Stimulated activated CD4-positive, alpha-beta T cell treated with anti-CD3 and anti-CD28 coated beads, Interleukin-12 subunit alpha, Interleukin-12 subunit beta, amount 100 ng/mL, for 24 hours (primary cell): ENCODE results near the gene ECI1.

ENCODE experiments used
- DNase-seq, 2 experiments: peaks; one replicate each; pipeline ENCODE4 v3.0.0-alpha.2; 2020; ENCODE audit warnings: low read depth in 2 of 2

Gene ECI1

GRCh38 chr16:2195322-2196161 lies 55.8 kb downstream of the ECI1 start:
- no peak for DNase-seq

- no peak for DNase-seq
Measured at GRCh38 chr16:2194852-2195321, 56.5 kb downstream of the ECI1 start.

GRCh38 chr16:2194166-2194834 lies 57.1 kb downstream of the ECI1 start:
- DNase-seq = no peak

- no peak for DNase-seq
Measured at GRCh38 chr16:2191446-2191706, 60.0 kb downstream of the ECI1 start.

- DNase-seq = no peak
Measured at GRCh38 chr16:2190659-2191445, 60.5 kb downstream of the ECI1 start.

GRCh38 chr16:2190002-2190658 lies 61.3 kb downstream of the ECI1 start:
- DNase-seq = no peak
